ENCODE results near the gene STAC2.

GRCh38 chr17:39225308-39225958, at the start of gene STAC2:
- TF ChIP-seq YY1 (IDR thresholded peaks at IDR 0.05; ENCODE audit: insufficient read depth, insufficient read length) = no peak
- TF ChIP-seq ZNF274 (IDR thresholded peaks at IDR 0.05; ENCODE audit: low read depth, low read length) = no peak

Measured in NT2/D1 (cell line).